SK-N-SH treated with all-trans-retinoic acid at 6 μM for 48 hours (cell line): ENCODE measurements around the gene SAP30L.

Experiments
- ATAC-seq: fragments of 200-7000 bp; cut with Tn5 transposase; 3 replicates; pipeline ENCODE4 v1.9.1; 2020; ENCODE audit warnings: mild to moderate bottlenecking, moderate library complexity
- ARNTL ChIP-seq: fragments of 450-650 bp; formaldehyde crosslinking; IDR thresholded peaks from 2 replicates; pipeline ENCODE4 v1.5.0; 2020; ENCODE audit warnings: low read depth, mild to moderate bottlenecking, moderate library complexity, borderline replicate concordance
- BACH2 ChIP-seq: fragments of 250-450 bp; sonication (Bioruptor Pico); IDR thresholded peaks from 2 replicates; pipeline ENCODE4 v1.9.0; 2021; ENCODE audit warnings: mild to moderate bottlenecking, borderline replicate concordance
- CREB5 ChIP-seq: fragments of 250-450 bp; sonication (Bioruptor Pico); IDR thresholded peaks from 2 replicates; pipeline ENCODE4 v1.5.1; 2020; ENCODE audit warnings: low read depth, mild to moderate bottlenecking, moderate library complexity
- CSRNP3 ChIP-seq: fragments of 250-450 bp; sonication (Bioruptor Pico); IDR thresholded peaks from 2 replicates; pipeline ENCODE4 v1.5.1; 2021; ENCODE audit warnings: mild to moderate bottlenecking, moderate library complexity
- ESRRG ChIP-seq: fragments of 250-450 bp; sonication (Bioruptor Pico); IDR thresholded peaks from 2 replicates; pipeline ENCODE4 v1.6.1; 2021; ENCODE audit warnings: mild to moderate bottlenecking
- GLIS3 ChIP-seq: fragments of 250-450 bp; sonication (Bioruptor Pico); IDR thresholded peaks from 2 replicates; pipeline ENCODE4 v1.5.0; 2020; ENCODE audit warnings: mild to moderate bottlenecking, moderate library complexity
- ISL1 ChIP-seq: fragments of 250-450 bp; sonication (Bioruptor Pico); IDR thresholded peaks from 2 replicates; pipeline ENCODE4 v2.1.2; 2022; ENCODE audit warnings: mild to moderate bottlenecking, moderate library complexity
- OSR1 ChIP-seq: fragments of 250-450 bp; sonication (Bioruptor Pico); IDR thresholded peaks from 2 replicates; pipeline ENCODE4 v1.8.0; 2022; ENCODE audit warnings: moderate library complexity, mild to moderate bottlenecking, inconsistent platforms
- PATZ1 ChIP-seq: fragments of 250-450 bp; sonication (Bioruptor Pico); IDR thresholded peaks from 2 replicates; pipeline ENCODE4 v1.8.0; 2020; ENCODE audit warnings: mild to moderate bottlenecking, moderate library complexity, borderline replicate concordance
- PPARA ChIP-seq: fragments of 250-450 bp; sonication (Bioruptor Pico); IDR thresholded peaks from 2 replicates; pipeline ENCODE4 v1.5.0; 2020; ENCODE audit warnings: mild to moderate bottlenecking, borderline replicate concordance
- RARB ChIP-seq: fragments of 250-450 bp; sonication (Bioruptor Pico); IDR thresholded peaks from 2 replicates; pipeline ENCODE4 v1.8.0; 2021; ENCODE audit warnings: mild to moderate bottlenecking, moderate library complexity
- SNAI2 ChIP-seq: fragments of 250-450 bp; sonication (Bioruptor Pico); IDR thresholded peaks from 2 replicates; pipeline ENCODE4 v1.5.0; 2020; ENCODE audit warnings: mild to moderate bottlenecking, moderate library complexity
- TCF4 ChIP-seq: fragments of 250-450 bp; sonication (Bioruptor Pico); IDR thresholded peaks from 2 replicates; pipeline ENCODE4 v1.8.0; 2021; ENCODE audit warnings: mild to moderate bottlenecking, moderate library complexity, borderline replicate concordance
- TOX ChIP-seq: fragments of 250-450 bp; sonication (Bioruptor Pico); IDR thresholded peaks from 2 replicates; pipeline ENCODE4 v1.8.0; 2021; ENCODE audit warnings: mild to moderate bottlenecking, moderate library complexity, borderline replicate concordance
- TSHZ2 ChIP-seq: fragments of 250-450 bp; sonication (Bioruptor Pico); IDR thresholded peaks from 2 replicates; pipeline ENCODE4 v1.5.0; 2020; ENCODE audit warnings: mild to moderate bottlenecking, moderate library complexity
- ZC3H10 ChIP-seq: fragments of 250-450 bp; sonication (Bioruptor Pico); IDR thresholded peaks from 2 replicates; pipeline ENCODE4 v1.5.1; 2021; ENCODE audit warnings: mild to moderate bottlenecking, moderate library complexity
- ZFP3 ChIP-seq: fragments of 250-450 bp; sonication (Bioruptor Pico); IDR thresholded peaks from 2 replicates; pipeline ENCODE4 v1.5.0; 2020; ENCODE audit warnings: mild to moderate bottlenecking, moderate library complexity
- ZFP30 ChIP-seq: fragments of 450-650 bp; formaldehyde crosslinking; IDR thresholded peaks from 2 replicates; pipeline ENCODE4 v1.5.0; 2022; ENCODE audit warnings: mild to moderate bottlenecking, moderate library complexity
- ZNF565 ChIP-seq: fragments of 450-650 bp; formaldehyde crosslinking; conservative IDR thresholded peaks from 2 replicates; pipeline ENCODE4 v1.5.0; 2020; ENCODE audit warnings: low read depth, mild to moderate bottlenecking, moderate library complexity
- ZNF70 ChIP-seq: fragments of 450-650 bp; formaldehyde crosslinking; IDR thresholded peaks from 2 replicates; pipeline ENCODE4 v1.5.0; 2020; ENCODE audit warnings: mild to moderate bottlenecking, moderate library complexity
- ZNF8 ChIP-seq: fragments of 450-650 bp; formaldehyde crosslinking; IDR thresholded peaks from 2 replicates; pipeline ENCODE4 v1.5.0; 2020; ENCODE audit warnings: mild to moderate bottlenecking, moderate library complexity
- TF ChIP-seq, protein P1 (sequence below): fragments of 250-450 bp; sonication (Bioruptor Pico); IDR thresholded peaks from 2 replicates; pipeline ENCODE4 v1.8.0; 2021; ENCODE audit warnings: low read depth, mild to moderate bottlenecking, moderate library complexity, borderline replicate concordance

The SAP30L gene

DNA sequence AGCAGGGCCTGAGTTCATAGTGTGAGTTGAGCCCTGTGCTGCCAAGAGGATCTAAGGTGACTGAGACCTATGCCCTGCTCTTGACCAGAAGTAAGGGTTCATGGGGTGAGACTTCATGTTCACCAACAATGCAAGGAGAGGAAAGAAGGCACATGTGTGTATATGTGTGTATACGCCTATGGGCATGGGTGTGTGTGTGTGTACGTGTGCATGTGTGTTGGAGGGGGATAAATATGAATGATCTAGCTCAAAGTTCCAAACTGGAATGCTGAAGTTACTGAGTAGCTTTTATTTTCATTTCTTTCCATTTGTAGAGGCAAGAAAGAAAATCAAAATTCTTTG, 57.9 kb downstream of the SAP30L start:
- ATAC-seq, result no peak
- TF ChIP-seq PPARA (CRISPR knock-in tag) (no peak), ZFP30 (CRISPR knock-in tag) (no peak), ESRRG (CRISPR knock-in tag) (no peak), ZNF8 (CRISPR knock-in tag) (no peak), ARNTL (CRISPR knock-in tag) (no peak), PATZ1 (CRISPR knock-in tag) (no peak), BACH2 (CRISPR knock-in tag) (no peak), SNAI2 (CRISPR knock-in tag) (no peak)
- TF ChIP-seq, protein P1, sequence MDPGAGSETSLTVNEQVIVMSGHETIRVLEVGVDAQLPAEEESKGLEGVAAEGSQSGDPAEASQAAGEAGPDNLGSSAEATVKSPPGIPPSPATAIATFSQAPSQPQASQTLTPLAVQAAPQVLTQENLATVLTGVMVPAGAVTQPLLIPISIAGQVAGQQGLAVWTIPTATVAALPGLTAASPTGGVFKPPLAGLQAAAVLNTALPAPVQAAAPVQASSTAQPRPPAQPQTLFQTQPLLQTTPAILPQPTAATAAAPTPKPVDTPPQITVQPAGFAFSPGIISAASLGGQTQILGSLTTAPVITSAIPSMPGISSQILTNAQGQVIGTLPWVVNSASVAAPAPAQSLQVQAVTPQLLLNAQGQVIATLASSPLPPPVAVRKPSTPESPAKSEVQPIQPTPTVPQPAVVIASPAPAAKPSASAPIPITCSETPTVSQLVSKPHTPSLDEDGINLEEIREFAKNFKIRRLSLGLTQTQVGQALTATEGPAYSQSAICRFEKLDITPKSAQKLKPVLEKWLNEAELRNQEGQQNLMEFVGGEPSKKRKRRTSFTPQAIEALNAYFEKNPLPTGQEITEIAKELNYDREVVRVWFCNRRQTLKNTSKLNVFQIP, result no peak

DNA sequence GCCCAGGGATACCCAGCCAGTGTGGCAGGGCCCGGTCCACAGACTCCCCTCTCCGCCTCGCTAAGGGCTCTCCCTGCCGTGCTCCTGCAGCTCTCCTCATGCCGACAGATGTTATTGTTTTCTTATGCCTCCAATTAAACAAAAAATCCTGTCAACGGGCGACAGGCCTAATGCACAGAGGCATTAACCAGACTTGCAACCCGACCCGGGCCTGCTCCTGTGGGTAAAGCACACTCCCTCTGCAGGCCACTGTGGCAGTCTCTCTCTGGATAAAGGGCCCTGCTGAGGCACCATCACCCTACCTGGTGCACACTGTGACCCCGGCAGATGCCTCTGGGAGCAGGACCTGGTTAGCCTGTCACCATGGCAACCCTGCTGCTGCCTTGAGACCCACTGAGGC, 59.8 kb downstream of the SAP30L start:
- ATAC-seq, result peak; percentile 89
- TF ChIP-seq TCF4 (CRISPR knock-in tag) (peak; percentile 80; the same call in 1 of the 2 replicates), RARB (CRISPR knock-in tag) (no peak), TSHZ2 (CRISPR knock-in tag) (peak; percentile 47; the same call in 1 of the 2 replicates)

DNA sequence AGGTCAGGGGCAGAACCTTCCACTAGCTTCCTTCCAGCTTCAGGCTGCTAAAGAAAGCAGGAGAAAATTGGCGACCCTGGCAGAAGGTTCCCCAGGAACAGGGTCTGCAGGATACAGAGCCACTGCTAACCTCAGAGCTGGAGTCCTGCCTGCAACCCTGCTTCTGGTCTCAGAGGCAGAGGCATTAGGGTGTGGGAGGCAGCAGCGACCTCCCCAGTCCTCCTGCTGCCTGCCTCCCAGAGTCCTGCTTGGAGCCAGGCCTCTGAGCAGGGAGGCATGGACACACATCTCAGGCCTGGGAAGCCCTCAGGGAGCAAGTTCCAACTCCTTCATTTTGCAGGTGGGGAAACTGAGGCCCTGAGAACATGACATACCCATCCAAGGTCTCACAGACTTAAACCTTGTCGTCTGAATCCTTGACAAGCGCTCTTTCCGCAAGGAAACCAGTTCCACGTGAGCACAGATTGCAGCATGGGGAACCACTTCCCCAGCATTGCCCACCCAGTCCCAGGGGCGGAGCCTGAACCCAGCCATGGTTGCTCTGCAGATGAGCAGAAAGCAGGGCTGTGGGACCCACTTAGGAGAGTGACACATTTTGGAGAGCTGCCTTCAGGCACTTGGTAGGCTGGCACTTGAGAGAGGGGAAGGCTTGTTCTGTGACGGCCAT, 60.4 kb downstream of the SAP30L start:
- no peak for ATAC-seq
- no peak for TF ChIP-seq OSR1 (CRISPR knock-in tag)
- no peak for TF ChIP-seq SNAI2 (CRISPR knock-in tag)
- no peak for TF ChIP-seq ZNF565 (CRISPR knock-in tag)
- TF ChIP-seq CSRNP3 (CRISPR knock-in tag), result no peak

DNA sequence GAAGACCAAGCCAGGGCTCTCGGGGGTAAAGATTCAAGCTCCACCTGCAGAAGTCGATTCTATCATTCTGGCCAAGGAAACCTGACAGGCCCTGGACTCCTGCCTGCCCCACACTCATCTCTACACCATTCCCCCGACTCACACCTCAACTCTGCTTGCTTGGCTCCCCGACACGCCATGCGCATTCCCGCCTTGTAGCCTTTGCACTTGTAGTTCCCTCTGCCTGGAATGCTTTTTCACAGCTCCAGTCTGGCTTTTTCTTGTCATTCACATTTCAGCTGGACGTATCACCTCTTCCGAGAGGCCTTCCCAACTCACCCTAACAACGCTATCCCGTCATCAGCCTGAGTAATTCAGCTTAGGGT, 60.9 kb downstream of the SAP30L start:
- TF ChIP-seq RARB (CRISPR knock-in tag) (no peak), CREB5 (CRISPR knock-in tag) (no peak), GLIS3 (CRISPR knock-in tag) (no peak), ZNF70 (CRISPR knock-in tag) (no peak), ISL1 (CRISPR knock-in tag) (no peak), OSR1 (CRISPR knock-in tag) (no peak), TCF4 (CRISPR knock-in tag) (no peak), SNAI2 (CRISPR knock-in tag) (no peak), ARNTL (CRISPR knock-in tag) (no peak), ZNF8 (CRISPR knock-in tag) (no peak), ESRRG (CRISPR knock-in tag) (no peak), ZNF565 (CRISPR knock-in tag) (no peak), PATZ1 (CRISPR knock-in tag) (no peak), TOX (CRISPR knock-in tag) (no peak), ZFP3 (no peak), PPARA (CRISPR knock-in tag) (no peak), ZC3H10 (no peak), ZFP30 (CRISPR knock-in tag) (no peak), BACH2 (CRISPR knock-in tag) (no peak)
- TF ChIP-seq, protein P1, result no peak
- TF ChIP-seq, all 23 proteins: peak for 0
- ATAC-seq, result no peak
